Type B pancreatic cell (in vitro differentiated cells): ENCODE data around the gene DTL. TPM values are rescaled to one million over a fixed set of nuclear protein-coding genes. Genes with fewer than 3 reads are reported as not detected.
"Not testable (repeated sequence)": the region's sequence is repeated elsewhere in the genome, so short reads cannot be mapped to it uniquely, and the experiment has no call there.

ENCODE experiments used
- DNase-seq: peaks from one replicate; pipeline ENCODE4 v3.0.0; 2021; ENCODE audit warnings: mixed read lengths; ENCODE audit not compliant: unreplicated experiment; ENCODE audit errors: extremely low spot score
- H3K27ac Mint-ChIP-seq: 2 replicates; pipeline ENCODE4 v1.8.0; 2021; ENCODE audit warnings: mild to moderate bottlenecking, mixed read lengths
- H3K27me3 Mint-ChIP-seq: 2 replicates; pipeline ENCODE4 v1.8.0; 2021; ENCODE audit warnings: mixed read lengths
- H3K36me3 Mint-ChIP-seq: 2 replicates; pipeline ENCODE4 v1.8.0; 2021; ENCODE audit warnings: mixed read lengths
- H3K4me1 Mint-ChIP-seq: one replicate; pipeline ENCODE4 v1.8.0; 2021; ENCODE audit warnings: mixed read lengths; ENCODE audit not compliant: unreplicated experiment
- H3K4me3 Mint-ChIP-seq: 2 replicates; pipeline ENCODE4 v1.8.0; 2021; ENCODE audit warnings: mild to moderate bottlenecking, mixed read lengths
- H3K9me3 Mint-ChIP-seq: 2 replicates; pipeline ENCODE4 v1.8.0; 2021; ENCODE audit warnings: mixed read lengths
- CTCF ChIP-seq: fragments of 200-600 bp; sonication (generic); conservative IDR thresholded peaks from 2 replicates; pipeline ENCODE4 v1.5.0; 2021; ENCODE audit warnings: antibody characterized with exemption, mild to moderate bottlenecking
- long read RNA-seq: library from polyadenylated mRNA; unstranded; transcript quantifications from one replicate; pipeline ENCODE4 v2.0.0, GENCODE V29; 2020
- total RNA-seq: library from RNA; stranded (reverse); gene quantifications from 2 replicates; pipeline ENCODE4 v1.2.1, GENCODE V29; 2021; ENCODE audit warnings: low replicate concordance

DTL gene, protein sequence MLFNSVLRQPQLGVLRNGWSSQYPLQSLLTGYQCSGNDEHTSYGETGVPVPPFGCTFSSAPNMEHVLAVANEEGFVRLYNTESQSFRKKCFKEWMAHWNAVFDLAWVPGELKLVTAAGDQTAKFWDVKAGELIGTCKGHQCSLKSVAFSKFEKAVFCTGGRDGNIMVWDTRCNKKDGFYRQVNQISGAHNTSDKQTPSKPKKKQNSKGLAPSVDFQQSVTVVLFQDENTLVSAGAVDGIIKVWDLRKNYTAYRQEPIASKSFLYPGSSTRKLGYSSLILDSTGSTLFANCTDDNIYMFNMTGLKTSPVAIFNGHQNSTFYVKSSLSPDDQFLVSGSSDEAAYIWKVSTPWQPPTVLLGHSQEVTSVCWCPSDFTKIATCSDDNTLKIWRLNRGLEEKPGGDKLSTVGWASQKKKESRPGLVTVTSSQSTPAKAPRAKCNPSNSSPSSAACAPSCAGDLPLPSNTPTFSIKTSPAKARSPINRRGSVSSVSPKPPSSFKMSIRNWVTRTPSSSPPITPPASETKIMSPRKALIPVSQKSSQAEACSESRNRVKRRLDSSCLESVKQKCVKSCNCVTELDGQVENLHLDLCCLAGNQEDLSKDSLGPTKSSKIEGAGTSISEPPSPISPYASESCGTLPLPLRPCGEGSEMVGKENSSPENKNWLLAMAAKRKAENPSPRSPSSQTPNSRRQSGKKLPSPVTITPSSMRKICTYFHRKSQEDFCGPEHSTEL
- 11.9 and 38.5 TPM in 2 replicates for total RNA-seq
- long read RNA-seq, full-length matches to known transcripts, result 27 of 32 reads
- long read RNA-seq, partial matches to known transcripts, result 3 of 32 reads
- long read RNA-seq, other reads (novel, unspliced or antisense), result 2 of 32 reads

DNA sequence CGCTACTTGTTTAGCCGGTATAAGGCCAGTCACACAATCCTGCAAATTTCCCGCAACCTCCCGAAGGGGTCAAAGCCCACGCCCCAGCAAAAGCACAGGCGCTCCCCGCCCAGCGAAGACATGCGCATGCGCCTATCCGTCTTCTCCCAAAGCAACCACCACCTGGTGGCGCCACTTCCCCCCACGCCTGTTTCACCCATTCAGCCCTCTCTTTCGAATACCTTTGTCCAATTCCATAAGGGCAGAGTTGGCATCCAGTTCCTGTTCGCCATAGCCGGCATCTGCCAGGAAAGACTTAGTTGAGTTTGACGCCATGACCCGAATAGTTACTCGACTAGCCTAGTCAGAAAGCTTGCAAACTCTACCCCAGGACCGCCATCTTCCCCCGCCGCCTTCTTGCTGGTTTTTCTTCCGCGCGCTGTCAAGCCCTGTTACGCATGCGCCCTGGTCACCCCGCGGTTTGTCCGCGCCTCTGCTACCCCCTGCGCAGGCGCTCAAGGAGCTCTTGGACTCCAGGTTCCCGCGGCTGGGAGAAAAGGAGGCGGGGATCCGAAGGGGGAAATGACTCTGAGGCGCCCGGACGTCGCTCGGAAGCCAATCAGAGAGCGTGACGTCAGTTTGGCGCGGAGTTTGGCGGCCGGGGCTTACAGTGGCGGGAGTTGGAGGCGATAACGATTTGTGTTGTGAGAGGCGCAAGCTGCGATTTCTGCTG is at the start of gene DTL, which contains the start of gene INTS7:
Gene DTL (plus strand): TSS at position 626 of the 712 bp plus-strand sequence. CDS start 143 bp downstream, outside the sequence.
Gene INTS7 (minus strand): TSS at position 435 of the 712 bp plus-strand sequence. CDS start 120 bp downstream, at position 315.
- peak within 1 kb of the TSS; percentile 99 for H3K27ac Mint-ChIP-seq
- H3K36me3 Mint-ChIP-seq, result peaks cover 9% of the 10 kb centered on the region
- peaks cover 31% of the 10 kb centered on the region for H3K4me1 Mint-ChIP-seq
- peak within 1 kb of the TSS; percentile 99 for H3K4me3 Mint-ChIP-seq
- TF ChIP-seq CTCF, result peak; percentile 94
- H3K27me3 Mint-ChIP-seq, result no peaks in the 10 kb centered on the region
- DNase-seq, result peak; percentile 98
- H3K9me3 Mint-ChIP-seq, result no peaks in the 10 kb centered on the region

- Mint-ChIP-seq H3K36me3 (peaks cover 16% of the 10 kb centered on the region), H3K27ac (no peak overlapping the region), H3K27me3 (no peaks in the 10 kb centered on the region), H3K4me3 (no peak overlapping the region), H3K4me1 (no peaks in the 10 kb centered on the region), H3K9me3 (no peaks in the 10 kb centered on the region)
- no peak for TF ChIP-seq CTCF
- DNase-seq, result no peak
Measured at GRCh38 chr1:211986628-211987254, 48.8 kb upstream of the DTL start.

DNA sequence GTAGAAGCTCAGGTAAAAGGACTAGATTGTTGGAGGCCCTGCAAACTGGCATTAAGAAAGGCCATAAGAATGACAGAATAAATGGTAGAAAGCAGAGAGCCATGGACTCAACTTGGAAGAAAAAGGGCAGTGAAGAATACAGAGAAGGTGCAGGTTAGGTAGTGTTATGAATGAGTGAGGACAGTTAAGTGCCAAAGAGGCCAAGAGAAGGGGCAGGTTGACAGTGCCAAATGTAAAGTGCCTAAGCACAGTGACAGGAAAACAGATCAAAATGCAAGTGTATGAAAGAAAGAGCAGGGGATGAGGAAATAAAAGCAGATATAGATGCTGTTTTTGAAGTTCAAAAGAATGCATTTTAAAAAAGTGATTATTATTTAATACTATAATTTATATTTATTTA is 43.9 kb upstream of the DTL start:
- no peak overlapping the region for H3K27ac Mint-ChIP-seq
- no peak for DNase-seq
- no peaks in the 10 kb centered on the region for H3K9me3 Mint-ChIP-seq
- no peak for TF ChIP-seq CTCF
- no peaks in the 10 kb centered on the region for H3K4me1 Mint-ChIP-seq
- no peak overlapping the region for H3K4me3 Mint-ChIP-seq
- peaks cover 12% of the 10 kb centered on the region for H3K36me3 Mint-ChIP-seq
- no peaks in the 10 kb centered on the region for H3K27me3 Mint-ChIP-seq

- H3K36me3 Mint-ChIP-seq, result peaks cover 19% of the 10 kb centered on the region
- DNase-seq, H3K27me3 Mint-ChIP-seq, H3K27ac Mint-ChIP-seq, H3K4me1 Mint-ChIP-seq, H3K9me3 Mint-ChIP-seq, H3K4me3 Mint-ChIP-seq: not testable (repeated sequence)
Measured at GRCh38 chr1:211997426-211997825, 38.1 kb upstream of the DTL start.

DNA sequence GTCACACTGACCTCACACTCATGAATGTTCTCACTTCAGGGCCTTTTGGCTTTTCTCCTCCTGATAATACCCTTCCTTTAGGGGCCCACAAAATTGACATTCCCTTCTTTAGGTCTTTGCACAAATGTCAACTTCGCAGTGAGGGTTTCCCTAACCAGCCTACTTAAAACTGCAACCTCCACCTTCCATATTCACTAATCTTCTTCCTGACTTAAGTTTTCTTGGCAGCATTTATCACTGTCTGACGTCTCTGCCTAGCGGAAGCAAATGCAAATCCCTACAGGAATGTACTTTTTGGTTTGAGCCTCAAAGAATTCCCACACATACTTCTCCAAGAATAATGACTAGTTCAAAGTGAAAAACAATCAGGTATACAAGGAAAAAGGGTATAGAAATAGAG is 33.0 kb upstream of the DTL start:
- H3K36me3 Mint-ChIP-seq, result peaks cover 7% of the 10 kb centered on the region
- H3K9me3 Mint-ChIP-seq, result no peaks in the 10 kb centered on the region
- no peak overlapping the region for H3K4me3 Mint-ChIP-seq
- DNase-seq, result no peak
- H3K27me3 Mint-ChIP-seq, result no peaks in the 10 kb centered on the region
- TF ChIP-seq CTCF, result no peak
- no peak overlapping the region for H3K27ac Mint-ChIP-seq
- no peaks in the 10 kb centered on the region for H3K4me1 Mint-ChIP-seq
